ENCODE results near the gene OPALIN. TPM values are rescaled to one million over a fixed set of nuclear protein-coding genes. Genes with fewer than 3 reads are reported as not detected.
"Not testable (repeated sequence)": the region's sequence is repeated elsewhere in the genome, so short reads cannot be mapped to it uniquely, and the experiment has no call there.

The OPALIN gene
- total RNA-seq, 1 donor from 2014 or later = not detected

- no peak for DNase-seq (ENCODE audit: low read depth)
- TF ChIP-seq CTCF (conservative IDR thresholded peaks at IDR 0.05; ENCODE audit: low read depth, low read length) = no peak
- no peak overlapping the region for H3K4me3 ChIP-seq (ENCODE audit: low read depth, low read length)
Measured at GRCh38 chr10:96309628-96310320, 49.0 kb downstream of the OPALIN start.

DNA sequence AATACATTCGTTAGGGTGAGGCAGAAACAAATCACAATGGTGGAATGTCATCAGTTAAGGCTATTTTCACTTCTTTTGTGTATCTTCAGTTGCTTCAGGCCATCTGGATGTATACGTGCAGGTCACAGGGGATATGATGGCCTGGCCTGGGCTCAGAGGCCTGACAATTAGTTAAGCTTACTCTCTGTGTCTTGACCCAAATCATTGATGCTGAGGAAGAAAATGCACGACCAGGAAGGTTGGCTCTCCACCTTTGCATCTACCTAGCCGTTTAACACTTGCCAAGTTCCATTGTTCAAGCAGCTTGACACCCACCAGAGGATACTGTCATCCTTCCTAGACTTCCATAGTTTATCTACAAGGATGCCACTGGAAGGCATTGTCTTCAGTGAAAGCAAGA, 49.9 kb downstream of the OPALIN start:
- DNase-seq (ENCODE audit: low read depth); H3K4me3 ChIP-seq (ENCODE audit: low read depth, low read length): not testable (repeated sequence)

DNA sequence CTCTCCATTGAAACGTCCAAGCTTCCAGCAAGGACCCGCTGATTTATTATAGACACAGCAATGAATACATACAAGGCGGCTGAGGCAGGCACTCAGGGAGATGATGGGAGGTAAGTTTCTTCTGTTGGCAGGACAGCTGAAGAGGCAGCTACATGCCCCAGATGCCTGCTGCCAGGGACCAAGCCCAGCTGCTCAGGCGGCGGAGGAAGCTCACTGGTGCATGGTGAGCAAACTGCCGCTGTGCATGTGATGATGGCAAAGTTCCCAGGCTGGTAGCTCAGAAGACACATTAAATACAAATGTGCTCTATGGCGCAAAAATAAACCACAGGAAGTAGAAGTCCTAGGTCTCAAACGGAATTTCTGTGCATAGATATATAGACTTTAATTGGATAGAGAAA, 52.3 kb downstream of the OPALIN start:
- no peak for DNase-seq (ENCODE audit: low read depth)
- no peak overlapping the region for H3K4me3 ChIP-seq (ENCODE audit: low read depth, low read length)
- TF ChIP-seq CTCF (conservative IDR thresholded peaks at IDR 0.05; ENCODE audit: low read depth, low read length) = no peak

- DNase-seq (ENCODE audit: low read depth) = no peak
- no peak for TF ChIP-seq CTCF (conservative IDR thresholded peaks at IDR 0.05; ENCODE audit: low read depth, low read length)
- no peak overlapping the region for H3K4me3 ChIP-seq (ENCODE audit: low read depth, low read length)
Measured at GRCh38 chr10:96305019-96305418, 53.8 kb downstream of the OPALIN start.

- H3K4me3 ChIP-seq (ENCODE audit: low read depth, low read length) = no peak within 1 kb of the TSS
- no peak for TF ChIP-seq CTCF (conservative IDR thresholded peaks at IDR 0.05; ENCODE audit: low read depth, low read length)
- no peak for DNase-seq (ENCODE audit: low read depth)
Measured at GRCh38 chr10:96304230-96304629, 54.6 kb downstream of the OPALIN start, which contains the start of gene DNTT. Gene DNTT, plus strand, starts transcription at chr10:96304434. Its CDS starts 64 bp downstream, at chr10:96304498.

DNA sequence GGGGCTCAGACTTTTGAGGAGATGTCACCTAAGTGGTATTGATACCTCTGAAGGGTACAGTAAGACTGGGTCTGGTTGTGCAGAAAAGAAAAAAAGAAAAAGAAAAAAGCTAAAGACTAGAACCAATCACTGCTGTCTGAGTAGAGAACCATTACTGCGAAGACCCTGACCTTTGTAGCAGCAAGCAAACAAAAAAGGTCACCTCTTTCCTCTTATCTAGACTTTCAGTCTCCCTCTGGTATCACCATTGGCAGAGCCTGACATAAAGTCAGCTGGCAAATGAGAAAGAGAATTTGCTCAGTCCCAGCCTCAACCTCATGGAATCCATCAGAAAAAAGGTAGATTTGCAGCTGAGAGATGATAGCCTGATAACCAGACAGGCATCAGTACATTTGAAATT, 57.2 kb downstream of the OPALIN start:
- no peak overlapping the region for H3K4me3 ChIP-seq (ENCODE audit: low read depth, low read length)
- DNase-seq (ENCODE audit: low read depth) = no peak
- no peak for TF ChIP-seq CTCF (conservative IDR thresholded peaks at IDR 0.05; ENCODE audit: low read depth, low read length)

GRCh38 chr10:96299383-96299782, 59.4 kb downstream of the OPALIN start:
- DNase-seq (ENCODE audit: low read depth) = no peak
- TF ChIP-seq CTCF (conservative IDR thresholded peaks at IDR 0.05; ENCODE audit: low read depth, low read length) = no peak

More at GRCh38 chr10:96299383-96299782, 59.4 kb downstream of the OPALIN start:
- H3K4me3 ChIP-seq (ENCODE audit: low read depth, low read length) = no peak overlapping the region
